Calu3 (cell line): Measurements from ENCODE around the gene ACVR1B. TPM values are rescaled to one million over a fixed set of nuclear protein-coding genes. Genes with fewer than 3 reads are reported as not detected.

ENCODE experiments used
- BruUV-seq: library from RNA; stranded (reverse); fragments of 400-500 nt; replicated peaks from 2 replicates; lab custom pipeline; 2021; lab: Mats Ljungman, UMichigan
- CTCF ChIA-PET: fragments of 300-600 bp; sonication (Branson Sonifier 250); formaldehyde crosslinking; loops from one replicate; lab custom pipeline; 2022; ENCODE audit warnings: antibody characterized with exemption; lab: Charles Lee
- DNase-seq: peaks from one replicate; pipeline ENCODE4 v3.0.0; 2022
- H3K27ac Mint-ChIP-seq: one replicate; pipeline ENCODE4 v1.8.0; 2022; ENCODE audit warnings: mixed read lengths; ENCODE audit not compliant: unreplicated experiment
- H3K27me3 Mint-ChIP-seq: one replicate; pipeline ENCODE4 v1.8.0; 2022; ENCODE audit warnings: mixed read lengths; ENCODE audit not compliant: unreplicated experiment
- H3K36me3 Mint-ChIP-seq: one replicate; pipeline ENCODE4 v1.8.0; 2022; ENCODE audit warnings: mild to moderate bottlenecking, moderate library complexity, mixed read lengths; ENCODE audit not compliant: insufficient read depth, unreplicated experiment
- H3K4me1 Mint-ChIP-seq: one replicate; pipeline ENCODE4 v1.8.0; 2022; ENCODE audit warnings: mild to moderate bottlenecking, low read depth, mixed read lengths; ENCODE audit not compliant: unreplicated experiment
- H3K4me3 Mint-ChIP-seq: one replicate; pipeline ENCODE4 v1.8.0; 2022; ENCODE audit warnings: mild to moderate bottlenecking, low read depth, moderate library complexity, mixed read lengths; ENCODE audit not compliant: unreplicated experiment
- H3K9me3 Mint-ChIP-seq: one replicate; pipeline ENCODE4 v1.8.0; 2022; ENCODE audit warnings: low read depth, mixed read lengths; ENCODE audit not compliant: unreplicated experiment
- CTCF ChIP-seq: fragments of 200-600 bp; IDR thresholded peaks from one replicate; pipeline ENCODE4 v1.8.0; 2022; ENCODE audit warnings: antibody characterized with exemption; ENCODE audit not compliant: unreplicated experiment
- intact Hi-C: fragments of 100-400 bp; cut with micrococcal nuclease; formaldehyde crosslinking; loops from one replicate; pipeline ENCODE4 v1.10.0; 2022; ENCODE audit not compliant: unreplicated experiment
- total RNA-seq: library from RNA; stranded (reverse); gene quantifications from 2 replicates; pipeline ENCODE4 v1.2.3, GENCODE V29; 2022

ACVR1B gene
- total RNA-seq, 1 experiment from 2014 or later, result 16.3 TPM

DNA sequence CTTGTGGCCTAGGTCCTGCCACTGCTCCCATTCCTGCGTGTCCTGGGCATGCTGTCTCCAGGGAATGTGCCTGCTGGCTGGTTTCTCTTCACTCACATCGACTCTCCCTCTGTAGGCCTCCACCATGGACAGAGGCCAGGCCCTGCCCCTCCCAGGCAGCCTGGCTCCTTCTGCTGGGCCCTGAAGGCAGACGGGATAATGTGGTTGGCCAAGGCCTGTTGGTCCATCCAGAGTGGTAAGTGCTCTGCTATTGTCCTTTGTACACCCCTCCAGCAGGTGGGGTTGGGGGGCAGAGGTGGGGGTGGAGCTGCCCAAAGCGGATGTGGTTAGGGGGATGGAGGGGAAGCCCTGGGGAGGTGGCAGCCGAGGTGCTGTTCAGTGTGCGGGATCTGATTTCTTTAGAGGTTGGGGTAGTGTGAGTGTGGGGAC is 90.2 kb downstream of the ACVR1B start:
- CTCF ChIA-PET, result no interaction called here
- Mint-ChIP-seq H3K4me3 (no peak overlapping the region), H3K4me1 (no peaks in the 10 kb centered on the region), H3K27ac (no peak overlapping the region), H3K36me3 (peaks cover 38% of the 10 kb centered on the region), H3K9me3 (no peaks in the 10 kb centered on the region), H3K27me3 (no peaks in the 10 kb centered on the region)
- intact Hi-C loops, result no loop called here
- no peak for TF ChIP-seq CTCF
- no peak for DNase-seq
- no TSS peak for BruUV-seq

DNA sequence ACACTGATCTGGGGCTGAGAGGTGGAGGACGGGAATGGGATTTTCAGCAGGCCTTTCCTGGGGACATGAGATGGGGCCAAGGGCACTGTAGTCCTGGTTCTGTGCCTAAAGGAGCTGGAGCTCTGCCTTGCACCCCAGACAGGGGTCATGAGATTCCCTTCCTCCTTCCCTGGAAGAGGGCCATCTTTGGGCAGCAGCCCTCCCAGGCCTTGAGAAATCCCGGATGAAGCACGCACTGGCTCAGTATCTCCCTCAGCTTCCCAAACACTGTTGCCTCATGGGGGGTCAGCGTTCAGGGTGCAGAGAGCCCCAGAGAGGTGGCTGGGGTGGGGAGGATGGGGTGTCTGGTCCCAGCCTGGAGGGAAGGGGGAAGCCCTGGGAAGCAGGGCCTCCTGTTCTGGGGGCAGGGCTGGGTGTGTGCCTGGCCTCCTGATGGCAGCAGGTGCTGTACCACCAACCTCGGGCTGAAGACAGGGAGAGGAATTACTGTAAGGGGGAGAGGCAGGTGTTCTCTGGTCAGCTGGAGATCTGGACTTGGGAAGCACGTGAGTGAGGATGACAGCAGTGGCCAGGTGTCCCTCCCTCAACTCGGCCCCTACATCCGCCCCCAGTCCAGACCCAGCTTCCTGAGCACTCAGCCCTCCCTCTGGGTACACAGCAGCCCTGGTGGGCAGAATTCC is 91.3 kb downstream of the ACVR1B start:
- DNase-seq, result no peak
- Mint-ChIP-seq H3K36me3 (peaks cover 29% of the 10 kb centered on the region), H3K27ac (no peak overlapping the region), H3K27me3 (no peaks in the 10 kb centered on the region), H3K9me3 (no peaks in the 10 kb centered on the region), H3K4me3 (no peak overlapping the region), H3K4me1 (no peaks in the 10 kb centered on the region)
- TF ChIP-seq CTCF, result no peak
- CTCF ChIA-PET, result no interaction called here
- no TSS peak for BruUV-seq
- intact Hi-C loops, result no loop called here

GRCh38 chr12:52043386-52044212 is 92.1 kb downstream of the ACVR1B start:
- no peak for DNase-seq
- H3K9me3 Mint-ChIP-seq, result no peaks in the 10 kb centered on the region
- no peaks in the 10 kb centered on the region for H3K4me1 Mint-ChIP-seq
- peaks cover 22% of the 10 kb centered on the region for H3K36me3 Mint-ChIP-seq
- no peak overlapping the region for H3K27ac Mint-ChIP-seq
- H3K4me3 Mint-ChIP-seq, result no peak overlapping the region
- no peaks in the 10 kb centered on the region for H3K27me3 Mint-ChIP-seq
- intact Hi-C loops, result no loop called here
- CTCF ChIA-PET, result interaction anchor here (1.3 kb wide), 1 partner anchor 18 kb away, joined by 3 read pairs; no protein-coding TSS in a partner anchor
- no peak for TF ChIP-seq CTCF
- no TSS peak for BruUV-seq

DNA sequence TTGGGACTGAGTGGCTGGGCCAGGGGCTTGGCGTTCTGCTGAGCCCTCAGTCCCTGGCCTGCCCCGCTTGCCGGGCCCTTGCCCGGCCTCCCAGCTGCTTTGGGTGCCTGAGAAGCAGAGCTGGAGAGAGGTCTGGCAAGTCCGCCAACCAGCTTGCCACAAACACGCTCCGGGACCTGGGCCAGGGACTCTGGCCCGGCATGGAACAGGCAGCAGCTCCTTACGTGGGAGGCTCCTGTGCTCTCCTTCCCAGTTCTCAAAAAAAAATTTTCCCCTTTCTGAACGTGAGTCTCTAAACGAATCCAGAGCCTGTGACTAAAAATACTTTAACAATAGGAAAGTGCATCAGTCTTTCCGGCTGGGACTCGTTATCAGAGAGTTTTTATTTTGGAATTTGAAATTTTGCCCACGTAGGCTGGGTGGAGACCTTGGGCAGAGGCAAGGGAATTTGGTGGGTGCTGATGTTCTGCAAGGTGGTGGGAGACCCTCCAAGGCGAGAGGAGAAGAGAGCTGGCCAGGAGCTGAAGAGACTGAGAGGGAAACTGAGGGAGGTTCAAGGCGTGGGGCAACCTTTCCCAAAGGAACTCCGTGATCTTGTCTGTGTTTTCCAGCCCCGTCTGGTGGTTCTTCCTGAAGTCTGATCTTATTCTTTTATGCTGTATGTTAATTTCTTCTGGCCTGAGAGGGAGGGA is 92.9 kb downstream of the ACVR1B start:
- peaks cover 23% of the 10 kb centered on the region for H3K36me3 Mint-ChIP-seq
- H3K27ac Mint-ChIP-seq, result no peak overlapping the region
- no peak overlapping the region for H3K4me3 Mint-ChIP-seq
- no TSS peak for BruUV-seq
- no peaks in the 10 kb centered on the region for H3K27me3 Mint-ChIP-seq
- CTCF ChIA-PET, result interaction anchor here (1.3 kb wide), 1 partner anchor 19 kb away, joined by 3 read pairs; no protein-coding TSS in a partner anchor
- no peak for TF ChIP-seq CTCF
- no peaks in the 10 kb centered on the region for H3K9me3 Mint-ChIP-seq
- intact Hi-C loops, result no loop called here
- DNase-seq, result no peak
- peaks cover 6% of the 10 kb centered on the region for H3K4me1 Mint-ChIP-seq
